C1 segment of cervical spinal cord (tissue), 14 donors: ENCODE measurements around the gene NOTUM.
"Not testable (repeated sequence)": the region's sequence is repeated elsewhere in the genome, so short reads cannot be mapped to it uniquely, and the experiment has no call there.

Source experiments
- DNase-seq, 14 donors: peaks; one replicate each; lab custom pipeline; 2025; lab: John Stamatoyannopoulos, UW

NOTUM gene

DNA sequence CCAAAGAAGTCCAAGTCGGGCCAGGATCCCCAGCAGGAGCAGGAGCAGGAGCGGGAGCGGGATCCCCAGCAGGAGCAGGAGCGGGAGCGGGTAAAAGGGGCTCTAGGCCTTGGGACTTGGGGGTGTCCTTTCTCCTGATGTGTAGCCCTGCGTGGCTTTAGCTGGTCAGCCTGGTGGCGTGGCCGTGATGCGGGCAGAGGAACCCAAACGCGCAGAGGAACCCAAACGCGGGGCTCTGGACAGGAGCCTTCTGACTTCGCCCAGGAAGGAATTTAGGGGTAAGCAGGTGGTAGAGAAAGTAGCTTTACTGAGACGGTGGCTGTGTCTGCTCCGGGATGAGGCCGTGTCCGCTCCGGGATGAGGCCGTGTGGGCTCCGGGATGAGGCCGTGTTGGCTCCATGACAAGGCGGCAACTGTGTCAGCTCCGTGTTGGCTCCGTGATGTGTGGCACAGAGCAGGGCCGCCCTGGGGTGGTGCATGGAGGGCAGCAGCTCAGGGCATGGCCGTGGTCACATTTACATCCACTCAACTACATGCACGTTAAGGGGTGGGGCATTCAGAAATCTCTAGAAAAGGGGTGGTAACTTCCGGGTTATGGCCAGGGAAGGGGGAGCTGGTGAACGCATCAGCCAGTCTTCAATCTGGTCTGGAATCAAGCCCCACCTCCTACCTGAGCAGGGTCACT is 35.9 kb upstream of the NOTUM start:
- DNase-seq, result no peak

DNA sequence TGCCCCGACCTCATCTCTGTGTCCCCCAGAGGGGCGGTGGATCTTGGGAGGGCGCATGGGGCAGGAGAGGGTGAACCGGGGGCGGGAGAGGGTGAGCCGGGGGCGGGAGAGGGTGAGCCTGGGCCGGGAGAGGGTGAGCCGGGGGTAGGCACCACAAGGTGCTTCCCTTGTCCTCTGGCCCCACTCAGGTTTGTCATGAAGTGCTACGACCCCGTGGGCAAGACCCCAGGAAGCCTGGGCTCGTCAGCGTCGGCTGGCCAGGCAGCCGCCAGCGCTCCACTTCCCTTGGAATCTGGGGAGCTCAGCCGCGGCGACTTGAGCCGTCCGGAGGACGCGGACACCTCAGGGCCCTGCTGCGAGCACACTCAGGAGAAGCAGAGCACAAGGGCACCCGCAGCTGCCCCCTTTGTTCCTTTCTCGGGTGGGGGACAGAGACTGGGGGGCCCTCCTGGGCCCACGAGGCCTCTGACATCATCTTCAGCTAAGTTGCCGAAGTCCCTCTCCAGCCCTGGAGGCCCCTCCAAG is 35.3 kb upstream of the NOTUM start:
- no peak for DNase-seq

DNA sequence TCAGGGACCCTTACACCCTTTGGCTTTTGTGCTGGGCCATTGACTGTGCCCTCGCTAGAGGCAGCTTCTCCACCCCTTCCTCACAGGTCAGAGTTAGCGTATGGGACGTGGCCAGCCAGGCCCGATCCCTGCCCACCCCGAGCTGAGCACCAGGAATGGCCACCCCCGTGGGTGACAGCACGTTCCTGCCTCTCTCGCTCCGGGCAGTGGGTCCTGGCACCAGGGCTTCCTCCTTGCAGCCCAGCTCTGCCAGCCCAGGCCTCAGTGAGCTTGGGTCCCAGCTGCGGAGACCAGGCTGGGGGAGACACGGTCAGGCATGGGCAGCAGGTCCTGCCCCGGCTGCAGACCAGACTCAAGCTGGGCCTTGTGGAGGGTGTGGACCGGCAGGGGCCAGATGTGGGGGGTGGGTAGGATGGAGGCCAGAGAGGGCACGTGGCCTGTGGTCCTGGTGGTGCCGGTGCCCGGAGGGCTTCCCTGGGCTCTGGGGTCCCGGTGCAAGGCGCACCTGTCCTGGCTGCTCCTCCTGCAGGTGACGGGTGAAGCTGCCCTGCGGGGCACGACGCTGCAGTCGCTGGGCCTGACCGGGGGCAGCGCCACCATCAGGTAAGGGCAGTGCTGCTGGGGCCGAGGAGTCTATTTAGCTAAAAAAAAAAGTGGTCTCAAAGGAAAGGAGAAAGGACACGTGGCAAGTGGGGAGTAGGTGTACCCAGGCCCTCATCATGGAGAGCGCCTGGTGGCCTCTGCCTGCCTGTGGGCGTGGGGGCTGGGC is 34.7 kb upstream of the NOTUM start:
- DNase-seq, result no peak

- DNase-seq, result no peak
Measured at GRCh38 chr17:81994593-81995462, 33.8 kb upstream of the NOTUM start.

GRCh38 chr17:81993729-81994592 is 33.0 kb upstream of the NOTUM start:
- no peak for DNase-seq

DNA sequence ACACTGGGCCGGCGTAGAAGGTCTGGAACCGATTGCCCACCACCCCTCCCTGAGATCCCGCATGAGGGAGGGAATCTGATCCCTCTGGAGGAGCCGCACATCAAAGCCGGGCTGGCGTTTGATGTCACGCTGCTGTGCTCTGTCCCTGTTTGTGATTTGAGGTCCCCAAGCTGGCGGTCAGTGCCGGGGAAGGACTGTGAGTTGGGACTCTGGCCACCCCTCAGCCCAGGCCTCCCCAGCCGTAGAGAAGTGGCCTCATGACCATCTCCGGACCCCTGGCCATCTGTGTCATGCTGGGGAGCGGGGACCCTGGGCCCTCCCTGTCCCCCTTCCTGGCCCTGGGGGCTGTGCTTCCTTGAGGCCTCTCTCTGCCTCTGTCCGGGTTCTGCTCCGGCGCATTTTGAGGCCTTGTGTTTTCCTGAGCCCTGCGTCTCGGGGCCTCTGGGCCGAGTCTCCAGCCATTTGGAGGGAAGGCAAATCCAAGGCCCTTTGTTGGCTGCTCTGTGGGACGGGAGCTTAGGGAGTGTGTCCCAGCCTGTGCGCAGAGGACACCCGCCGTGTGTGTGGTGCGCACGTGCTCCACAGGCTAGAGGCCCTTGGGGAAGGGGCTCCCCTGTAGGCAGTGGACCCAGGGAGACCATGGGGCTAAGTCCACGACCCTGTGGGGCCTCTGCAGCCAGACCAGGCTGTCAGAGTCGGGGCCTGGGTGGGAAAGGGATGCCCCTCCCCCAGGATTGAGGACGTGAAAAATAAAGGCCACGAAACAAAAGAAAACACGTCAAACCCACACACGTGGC is 31.5 kb upstream of the NOTUM start:
- DNase-seq, result no peak

GRCh38 chr17:81991684-81992305 is 30.8 kb upstream of the NOTUM start:
- DNase-seq, result peak in 12 of 14 donors; percentile 19 to 89 (median 59)

- DNase-seq, result no peak
Measured at GRCh38 chr17:81990836-81991683, 30.1 kb upstream of the NOTUM start.

GRCh38 chr17:81987161-81987770 is 26.3 kb upstream of the NOTUM start:
- DNase-seq, result no peak

GRCh38 chr17:81986606-81987005 is 25.6 kb upstream of the NOTUM start:
- no peak for DNase-seq

DNA sequence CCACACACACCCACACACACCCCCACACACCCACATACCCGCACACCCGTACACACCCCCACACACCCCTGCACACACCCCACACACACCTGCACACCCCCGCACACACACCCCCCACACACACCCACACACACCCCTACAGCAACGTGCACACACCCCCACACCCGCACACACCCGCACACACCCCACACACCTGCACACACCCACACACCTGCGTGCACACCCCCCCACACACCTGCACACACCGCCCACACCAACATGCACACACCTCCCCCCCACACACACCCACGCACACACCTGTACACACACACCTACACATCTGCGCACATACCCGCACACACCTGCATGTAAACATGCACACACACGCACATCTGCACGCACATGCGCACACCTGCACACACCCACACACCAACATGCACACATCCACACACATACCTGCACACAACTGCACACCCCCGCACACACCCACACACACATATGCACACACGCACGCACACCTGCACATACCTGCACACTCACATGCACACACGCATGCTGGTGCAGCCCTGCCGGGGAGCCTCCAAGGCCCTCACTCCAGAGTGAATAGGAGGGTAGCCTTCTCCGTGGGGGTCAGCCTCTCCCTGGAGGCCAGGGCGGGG is 23.9 kb upstream of the NOTUM start:
- DNase-seq, result no peak

- DNase-seq, result no peak
Measured at GRCh38 chr17:81983639-81984373, 22.8 kb upstream of the NOTUM start.

- DNase-seq, result no peak
Measured at GRCh38 chr17:81983011-81983638, 22.1 kb upstream of the NOTUM start.

DNA sequence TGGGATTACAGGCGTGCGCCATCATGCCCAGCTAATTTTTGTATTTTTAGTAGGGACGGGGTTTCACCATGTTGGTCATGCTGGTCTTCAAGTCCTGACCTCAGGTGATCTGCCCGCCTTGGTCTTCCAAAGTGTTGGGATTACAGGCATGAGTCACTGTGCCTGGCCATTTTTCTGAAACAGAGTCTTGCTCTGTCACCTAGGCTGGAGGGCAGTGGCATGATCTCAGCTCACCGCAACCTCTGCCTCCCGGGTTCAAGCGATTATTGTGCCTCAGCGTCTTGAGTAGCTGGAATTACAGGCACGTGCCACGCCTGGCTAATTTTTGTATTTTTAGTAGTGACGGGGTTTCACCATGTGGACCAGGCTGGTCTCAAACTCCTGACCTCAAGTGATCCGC is 20.5 kb upstream of the NOTUM start:
- DNase-seq, result not testable (repeated sequence)

GRCh38 chr17:81980707-81981343 is 19.8 kb upstream of the NOTUM start:
- DNase-seq, result no peak

- no peak for DNase-seq
Measured at GRCh38 chr17:81980122-81980521, 19.1 kb upstream of the NOTUM start.
